GM12878 (cell line): Measurements from ENCODE around the gene ZDHHC7. TPM values are rescaled to one million over a fixed set of nuclear protein-coding genes. Genes with fewer than 3 reads are reported as not detected.

ENCODE experiments used
- ATAC-seq: fragments of 200-7000 bp; cut with Tn5 transposase; 3 replicates; pipeline ENCODE4 v1.9.1; 2020; ENCODE audit warnings: mild to moderate bottlenecking, moderate library complexity
- BruUV-seq: library from RNA; stranded (reverse); fragments of 400-500 nt; replicated peaks from 2 replicates; lab custom pipeline; 2021; lab: Mats Ljungman, UMichigan
- CTCF ChIA-PET: fragments of 300-600 bp; sonication (Branson Sonifier 250); formaldehyde crosslinking; extraction: SDS; loops from one replicate; lab custom pipeline; 2021; ENCODE audit warnings: inconsistent platforms; lab: Yijun Ruan, JAX
- POLR2A ChIA-PET: fragments of 350-600 bp; formaldehyde crosslinking; extraction: SDS; loops from one replicate; lab custom pipeline; 2021; ENCODE audit warnings: inconsistent platforms; lab: Charles Lee
- RAD21 ChIA-PET: fragments of 300-600 bp; sonication (Branson Sonifier 250); formaldehyde crosslinking; loops from one replicate; lab custom pipeline; 2023; ENCODE audit warnings: antibody characterized with exemption; ENCODE audit not compliant: unreplicated experiment; lab: Charles Lee
- SMC1A ChIA-PET: fragments of 300-600 bp; sonication (Branson Sonifier 250); formaldehyde crosslinking; loops from one replicate; lab custom pipeline; 2023; ENCODE audit not compliant: unreplicated experiment, uncharacterized antibody; lab: Charles Lee
- DNase-seq: peaks from one replicate; pipeline ENCODE4 v3.0.0-alpha.2; 2011; ENCODE audit warnings: low read depth, low spot score
- FAIRE-seq: peaks from 3 replicates; lab custom pipeline; 2011; peaks lifted over from hg19 to GRCh38; lab: Jason Lieb, UNC
- H2AFZ ChIP-seq: 2 replicates; pipeline ENCODE4 v1.6.0; 2011; ENCODE audit warnings: low read depth, low read length, control low read depth; ENCODE audit not compliant: control insufficient read depth
- H3K27ac ChIP-seq: 2 replicates; pipeline ENCODE4 v1.5.1; 2011; ENCODE audit warnings: control low read depth; ENCODE audit not compliant: control insufficient read depth, insufficient read depth
- H3K27me3 ChIP-seq, 2 experiments: replicated peaks in 1 of 2; 2 replicates each; pipeline versions ENCODE4 v1.6.0 to v1.6.1; 2011; ENCODE audit warnings: low read length in 1 of 2; ENCODE audit not compliant: control insufficient read depth in 2 of 2, insufficient read depth in 2 of 2
- H3K36me3 ChIP-seq, 2 experiments: 2 replicates each; pipeline ENCODE4 v1.5.1; 2011; ENCODE audit warnings: low read length in 1 of 2; ENCODE audit not compliant: control insufficient read depth in 2 of 2, insufficient read depth in 2 of 2
- H3K4me1 ChIP-seq: 2 replicates; pipeline ENCODE4 v1.6.1; 2011; ENCODE audit warnings: mild to moderate bottlenecking, low read length, moderate library complexity, mixed read lengths; ENCODE audit not compliant: control insufficient read depth, insufficient read depth
- H3K4me2 ChIP-seq: 2 replicates; pipeline ENCODE4 v1.6.0; 2011; ENCODE audit warnings: control low read depth; ENCODE audit not compliant: control insufficient read depth, insufficient read depth
- H3K4me3 ChIP-seq: fragments of 200-600 bp; sonication (generic); 2 replicates; pipeline ENCODE4 v1.5.1; 2016
- H3K79me2 ChIP-seq: 2 replicates; pipeline ENCODE4 v1.6.0; 2011; ENCODE audit warnings: low read length; ENCODE audit not compliant: control insufficient read depth, insufficient read depth
- H3K9ac ChIP-seq: 2 replicates; pipeline ENCODE4 v1.8.0; 2011; ENCODE audit warnings: low read length, control low read depth, mixed read lengths; ENCODE audit not compliant: control insufficient read depth, insufficient read depth
- H3K9me3 ChIP-seq: replicated peaks from 3 replicates; pipeline ENCODE4 v1.5.1; 2011; ENCODE audit warnings: mild to moderate bottlenecking, low read length; ENCODE audit not compliant: control insufficient read depth, insufficient read depth
- H4K20me1 ChIP-seq: 2 replicates; pipeline ENCODE4 v1.6.0; 2011; ENCODE audit not compliant: control insufficient read depth, insufficient read depth
- BRCA1 ChIP-seq: IDR thresholded peaks from 2 replicates; pipeline ENCODE4 v1.6.1; 2011; ENCODE audit warnings: low read depth, low read length, improper control_type of control experiment
- CTCF ChIP-seq, 3 experiments: IDR thresholded peaks in 2 of 3; conservative IDR thresholded peaks in 1 of 3; 2 replicates each; pipeline ENCODE4 v1.5.1; 2011; ENCODE audit warnings: low read depth in 3 of 3, low read length in 3 of 3, mild to moderate bottlenecking in 3 of 3, control low read depth in 2 of 3, moderate library complexity in 2 of 3, inconsistent platforms in 1 of 3, mixed read lengths in 1 of 3; ENCODE audit not compliant: control insufficient read depth in 2 of 3, insufficient read depth in 1 of 3; ENCODE audit errors: extremely low read depth in 1 of 3
- E4F1 ChIP-seq: fragments of 450-650 bp; IDR thresholded peaks from 2 replicates; pipeline ENCODE4 v1.6.1; 2018; ENCODE audit warnings: borderline replicate concordance, mild to moderate bottlenecking; ENCODE audit not compliant: partially characterized antibody
- HCFC1 ChIP-seq: fragments of 150-350 bp; IDR thresholded peaks from 2 replicates; pipeline ENCODE4 v1.6.1; 2014; ENCODE audit warnings: low read length
- RAD21 ChIP-seq: IDR thresholded peaks from 2 replicates; pipeline ENCODE4 v1.6.1; 2011; ENCODE audit warnings: mild to moderate bottlenecking, low read depth, low read length, moderate library complexity; ENCODE audit not compliant: insufficient read depth
- STAT1 ChIP-seq: fragments of 450-650 bp; conservative IDR thresholded peaks from 2 replicates; pipeline ENCODE4 v1.6.1; 2014; ENCODE audit warnings: antibody characterized with exemption, mild to moderate bottlenecking
- YY1 ChIP-seq: IDR thresholded peaks from 2 replicates; pipeline ENCODE4 v1.6.1; 2011; ENCODE audit warnings: low read depth, mild to moderate bottlenecking, low read length
- WGBS: methylation state at CpG from one replicate; pipeline ENCODE4 v1.1.6; 2016; ENCODE audit warnings: low lambda C conversion rate; ENCODE audit not compliant: insufficient replicate concordance, insufficient coverage; ENCODE audit errors: missing lambda C conversion rate; 5-methylcytosine and 5-hydroxymethylcytosine counted together
- in situ Hi-C: fragments of 300-500 bp; cut with MboI; formaldehyde crosslinking; loops from 9 replicates; pipeline ENCODE4 v1.14.3; 2018; ENCODE audit warnings: mixed read lengths
- intact Hi-C: fragments of 100-400 bp; cut with micrococcal nuclease; formaldehyde crosslinking; loops from one replicate; pipeline ENCODE4 v1.14.2; 2022; ENCODE audit not compliant: unreplicated experiment
- polyA plus RNA-seq, 11 experiments: library from polyadenylated mRNA; depleted of rRNA in 4 of 11; unstranded in 6 of 11; stranded (reverse) in 5 of 11; fragments of >200 nt; fragmentation: Nextera tagmentation in 4 of 11; fragmentation: Illumina TruSeq in 1 of 11; extraction: Ambion mirVana in 4 of 11; extraction: Trizol in 1 of 11; gene quantifications; 1 replicate in 1 of 11; 2 replicates in 10 of 11; pipeline versions ENCODE4 v1.2.1 to v1.2.3, GENCODE V29; 2011 to 2016; ENCODE audit warnings: inconsistent platforms in 2 of 11, missing spikeins in 2 of 11, low read depth in 1 of 11
- total RNA-seq, 4 experiments: library from RNA; depleted of rRNA in 3 of 4; stranded (reverse); fragments of >200 nt in 3 of 4; fragmentation: Illumina TruSeq in 1 of 4; extraction: Trizol in 1 of 4; gene quantifications; 2 replicates each; pipeline versions ENCODE4 v1.2.1 to v1.2.3, GENCODE V29; 2013 to 2021

Gene ZDHHC7
- total and polyA plus RNA-seq, 10 of the 15 experiments (the other 5 are each of a cell fraction or from before 2014, with no cell fraction given): 0.87 to 26.0 (median 20.0) TPM

GRCh38 chr16:85057948-85058347, 46.6 kb upstream of the ZDHHC7 start (continued):
- no peak for TF ChIP-seq STAT1
- TF ChIP-seq BRCA1: no peak
- TF ChIP-seq, all 136 proteins: peak for 2

- SMC1A ChIA-PET: interaction anchor here (2.9 kb wide), 1 partner anchor 29 kb away, joined by 8 read pairs; the partner anchor contains the start of gene KIAA0513
- no peak for FAIRE-seq
- BruUV-seq: no TSS peak
- no peaks in the 10 kb centered on the region; the same call in 1 of the 2 replicates for H3K79me2 ChIP-seq
- in situ Hi-C loops (no loop called here), intact Hi-C loops (loop anchor here (2.0 kb wide), 1 partner anchor 25 kb away; no protein-coding TSS in a partner anchor)
- H3K27ac ChIP-seq: peak overlapping the region; percentile 35; the same call in 1 of the 2 replicates
- POLR2A ChIA-PET: no interaction called here
- DNase-seq: no peak
- peak; percentile 58 for ATAC-seq
- H3K9me3 ChIP-seq: no peaks in the 10 kb centered on the region
- no peaks in the 10 kb centered on the region for H3K36me3 ChIP-seq
- no peak overlapping the region for H3K4me3 ChIP-seq
- H4K20me1 ChIP-seq: no peaks in the 10 kb centered on the region
- WGBS: 68% methylated on average over 9 of the region's 9 CpGs
- TF ChIP-seq HCFC1 (no peak), YY1 (no peak), BRCA1 (no peak), E4F1 (peak; percentile 13), RAD21 (peak; percentile 39; the same call in 1 of the 2 replicates), CTCF (IDR thresholded peaks at IDR 0.05 in 2 of 3, conservative IDR thresholded peaks at IDR 0.05 in 1 of 3; ENCODE audit: control insufficient read depth in 2 of 3, extremely low read depth in 1 of 3, insufficient read depth in 1 of 3, low read depth in 3 of 3, low read length in 3 of 3) (peak in 2 of 3 experiments; percentile 31 to 52; a peak in 2 of 6 replicates)
- H3K4me1 ChIP-seq: peaks cover 48% of the 10 kb centered on the region
- H3K27me3 ChIP-seq: no peaks in the 10 kb centered on the region
- no peak overlapping the region for H3K9ac ChIP-seq
- H2AFZ ChIP-seq: peak overlapping the region; percentile 15
- RAD21 ChIA-PET: no interaction called here
- peak overlapping the region; percentile 63 for H3K4me2 ChIP-seq
- CTCF ChIA-PET: interaction anchor here (1.4 to 3.9 kb wide), 5 partner anchors 26 to 100 kb away, joined by 4 to 27 read pairs (median 8); partner anchors contain the start of gene KIAA0513
Observed at GRCh38 chr16:85057212-85057889, 46.0 kb upstream of the ZDHHC7 start.
